Stomach (tissue), 9 donors: ENCODE data around the gene NUP62. TPM values are rescaled to one million over a fixed set of nuclear protein-coding genes. Genes with fewer than 3 reads are reported as not detected.

Experiments
- DNase-seq, 2 donors: peaks; one replicate each; pipeline versions ENCODE4 v3.0.0 to v3.0.0-alpha.2; 2013 to 2019
- H3K27ac ChIP-seq, 5 donors: fragments of 200-600 bp in 4 of 5; sonication (generic) in 4 of 5; one replicate each; pipeline ENCODE4 v1.5.1; 2013 to 2019; ENCODE audit warnings: mild to moderate bottlenecking in 1 of 5, moderate library complexity in 1 of 5
- H3K27me3 ChIP-seq, 3 donors: fragments of 200-600 bp; sonication (generic); one replicate each; pipeline ENCODE4 v1.5.1; 2017 to 2019; ENCODE audit warnings: mixed run types in 1 of 3
- H3K36me3 ChIP-seq, 4 donors: fragments of 200-600 bp; sonication (generic); 1 replicate in 3 of 4; 2 replicates in 1 of 4; pipeline ENCODE4 v1.5.1; 2016 to 2019
- H3K4me1 ChIP-seq, 4 donors: fragments of 200-600 bp; sonication (generic); one replicate each; pipeline ENCODE4 v1.5.1; 2016 to 2019
- H3K4me3 ChIP-seq, 4 donors: fragments of 200-600 bp; sonication (generic) in 3 of 4; one replicate each; pipeline ENCODE4 v1.5.1; 2016 to 2019; ENCODE audit warnings: mild to moderate bottlenecking in 1 of 4
- H3K9me3 ChIP-seq, 4 donors: fragments of 200-600 bp; sonication (generic); one replicate each; pipeline ENCODE4 v1.5.1; 2016 to 2019
- CTCF ChIP-seq, 7 experiments: fragments of 450-650 bp in 4 of 7; fragments of 200-600 bp in 3 of 7; sonication (generic) in 3 of 7; IDR thresholded peaks; one replicate each; pipeline ENCODE4 v1.5.1; 2016 to 2019; ENCODE audit warnings: antibody characterized with exemption in 7 of 7, control low read depth in 2 of 7, mild to moderate bottlenecking in 1 of 7
- EP300 ChIP-seq: sonication (generic); formaldehyde crosslinking; IDR thresholded peaks from one replicate; pipeline ENCODE4 v1.6.1; 2017; ENCODE audit warnings: antibody characterized with exemption
- POLR2A ChIP-seq, 4 donors: fragments of 450-650 bp; IDR thresholded peaks; one replicate each; pipeline ENCODE4 v1.6.1; 2016; ENCODE audit warnings: antibody characterized with exemption in 4 of 4, control low read depth in 2 of 4, mild to moderate bottlenecking in 1 of 4, moderate library complexity in 1 of 4
- POLR2AphosphoS5 ChIP-seq, 3 donors: sonication (generic); formaldehyde crosslinking; IDR thresholded peaks; one replicate each; pipeline ENCODE4 v1.6.1; 2016; ENCODE audit warnings: antibody characterized with exemption in 3 of 3
- WGBS, 5 donors: extraction: QIAGEN DNeasy Blood & Tissue Kit in 3 of 5; methylation state at CpG; one replicate each; pipeline versions ENCODE4 v1.1.5 to v1.1.7; 2013 to 2018; 5-methylcytosine and 5-hydroxymethylcytosine counted together
- intact Hi-C: fragments of 100-400 bp; cut with DNase I; formaldehyde crosslinking; loops from one replicate; pipeline ENCODE4 v1.15.1; 2023; ENCODE audit warnings: low total_unique reads
- polyA plus RNA-seq, 3 donors: library from polyadenylated mRNA; stranded (reverse); fragments of 200-250 nt; gene quantifications; one replicate each; pipeline ENCODE4 v1.2.3, GENCODE V29; 2013
- total RNA-seq, 5 donors: library from RNA; depleted of rRNA; stranded (reverse); fragments of >200 nt; gene quantifications; one replicate each; pipeline versions ENCODE4 v1.1.0 to v1.2.3, GENCODE V29; 2014 to 2016
- donor health status: healthy with polysubstance abuse.
- donor health status: Bipolar disorder and iron deficiency.
- donor health status: healthy.

The NUP62 gene
- total and polyA plus RNA-seq, 8 donors, result 5.3 to 58.0 (median 15.2) TPM

DNA sequence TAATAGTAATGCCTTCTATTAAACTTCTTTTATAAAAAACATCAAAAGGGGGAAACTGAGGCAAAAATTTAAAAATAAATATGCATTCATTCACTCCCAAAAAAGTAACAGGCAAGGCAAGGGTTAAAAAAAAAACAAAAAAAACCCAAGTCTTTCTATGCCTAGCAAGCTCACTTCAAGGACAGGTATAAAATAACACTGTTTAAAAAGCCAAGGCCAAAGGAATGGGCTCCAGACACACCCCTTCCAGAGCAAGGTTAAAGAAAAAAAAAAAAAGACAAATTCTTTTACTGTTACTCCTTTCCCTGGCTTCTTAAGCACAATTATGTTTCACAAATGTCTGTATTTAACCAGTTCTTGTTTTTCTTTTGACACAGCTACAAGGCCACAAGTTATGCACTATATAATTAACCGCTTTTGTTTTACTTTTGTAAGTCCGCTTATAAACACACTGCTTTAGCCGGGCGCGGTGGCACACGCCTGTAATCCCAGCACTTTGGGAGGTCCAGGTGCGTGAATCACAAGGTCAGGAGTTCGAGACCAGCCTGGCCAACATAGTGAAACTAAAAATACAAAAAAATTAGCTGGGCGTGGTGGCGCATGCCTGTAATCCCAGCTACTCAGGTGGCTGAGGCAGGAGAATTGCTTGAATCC, 28.1 kb upstream of the NUP62 start:
- H3K27ac ChIP-seq, result peak overlapping the region in 2 of 5 donors; percentile 7 to 34
- 39 to 55% (median 42%) methylated on average over 10 of the region's 10 CpGs for WGBS, 5 donors

DNA sequence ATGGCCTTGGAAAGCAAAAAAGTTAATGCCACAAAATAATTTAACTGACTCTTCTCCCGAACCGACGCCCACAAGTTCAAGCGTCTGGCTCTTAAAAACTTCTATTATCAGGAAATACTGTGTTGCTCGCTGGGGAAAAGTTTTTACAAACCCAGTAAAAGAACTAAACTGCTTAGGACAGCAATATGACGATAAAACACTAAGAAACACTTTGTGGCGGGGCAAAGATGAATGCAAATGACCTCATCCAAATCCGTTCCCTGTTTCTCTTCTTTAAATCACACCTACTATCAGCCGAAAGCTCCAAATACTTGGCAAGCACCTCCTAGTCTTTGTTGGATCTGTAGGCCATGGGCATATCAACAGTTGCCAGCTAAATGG, 26.8 kb upstream of the NUP62 start:
- no peaks in the 10 kb centered on the region for H3K36me3 ChIP-seq
- H3K27me3 ChIP-seq, result peaks cover 0 to 24% (median 0%) of the 10 kb centered on the region in 3 donors
- peaks cover 12 to 41% (median 27%) of the 10 kb centered on the region in 4 donors for H3K4me1 ChIP-seq
- WGBS, 5 donors, result 54 to 69% (median 62%) methylated on average over 9 of the region's 9 CpGs
- H3K9me3 ChIP-seq, result no peaks in the 10 kb centered on the region
- no peak for TF ChIP-seq POLR2A (IDR thresholded peaks at IDR 0.05)
- no peak for TF ChIP-seq POLR2AphosphoS5 (IDR thresholded peaks at IDR 0.05)
- TF ChIP-seq CTCF (IDR thresholded peaks at IDR 0.05), result no peak
- no peak for TF ChIP-seq EP300
- H3K4me3 ChIP-seq, result no peak overlapping the region
- DNase-seq, result no peak
- H3K27ac ChIP-seq, result peak overlapping the region in 3 of 5 donors; percentile 62 to 73 (median 70)
- intact Hi-C loops, result no loop called here

More for the DNA sequence above, 28.1 kb upstream of the NUP62 start:
- H3K4me1 ChIP-seq, result peaks cover 12 to 32% (median 23%) of the 10 kb centered on the region in 4 donors
- TF ChIP-seq POLR2AphosphoS5 (IDR thresholded peaks at IDR 0.05) (no peak), CTCF (IDR thresholded peaks at IDR 0.05) (no peak), POLR2A (IDR thresholded peaks at IDR 0.05) (no peak), EP300 (no peak)
- intact Hi-C loops, result no loop called here
- H3K9me3 ChIP-seq, result no peaks in the 10 kb centered on the region
- no peak overlapping the region for H3K4me3 ChIP-seq
- peaks cover 0 to 14% (median 0%) of the 10 kb centered on the region in 3 donors for H3K27me3 ChIP-seq
- DNase-seq, result no peak
- no peaks in the 10 kb centered on the region for H3K36me3 ChIP-seq

- 24 to 45% (median 37%) methylated on average over 11 of the region's 11 CpGs for WGBS, 5 donors
- H3K9me3 ChIP-seq, result no peaks in the 10 kb centered on the region
- peak overlapping the region; percentile 59 to 73 (median 62) for H3K27ac ChIP-seq
- no peak for TF ChIP-seq CTCF (IDR thresholded peaks at IDR 0.05)
- no peak for TF ChIP-seq EP300
- TF ChIP-seq POLR2A (IDR thresholded peaks at IDR 0.05), result no peak
- no peak for TF ChIP-seq POLR2AphosphoS5 (IDR thresholded peaks at IDR 0.05)
- peaks cover 0 to 27% (median 0%) of the 10 kb centered on the region in 3 donors for H3K27me3 ChIP-seq
- intact Hi-C loops, result no loop called here
- H3K4me1 ChIP-seq, result peaks cover 12 to 41% (median 27%) of the 10 kb centered on the region in 4 donors
- H3K4me3 ChIP-seq, result peak overlapping the region in 2 of 4 donors; percentile 23 to 26
- H3K36me3 ChIP-seq, result no peaks in the 10 kb centered on the region
- DNase-seq, result peak; percentile 59 to 69
Observed at GRCh38 chr19:49954933-49955332, 25.6 kb upstream of the NUP62 start.

DNA sequence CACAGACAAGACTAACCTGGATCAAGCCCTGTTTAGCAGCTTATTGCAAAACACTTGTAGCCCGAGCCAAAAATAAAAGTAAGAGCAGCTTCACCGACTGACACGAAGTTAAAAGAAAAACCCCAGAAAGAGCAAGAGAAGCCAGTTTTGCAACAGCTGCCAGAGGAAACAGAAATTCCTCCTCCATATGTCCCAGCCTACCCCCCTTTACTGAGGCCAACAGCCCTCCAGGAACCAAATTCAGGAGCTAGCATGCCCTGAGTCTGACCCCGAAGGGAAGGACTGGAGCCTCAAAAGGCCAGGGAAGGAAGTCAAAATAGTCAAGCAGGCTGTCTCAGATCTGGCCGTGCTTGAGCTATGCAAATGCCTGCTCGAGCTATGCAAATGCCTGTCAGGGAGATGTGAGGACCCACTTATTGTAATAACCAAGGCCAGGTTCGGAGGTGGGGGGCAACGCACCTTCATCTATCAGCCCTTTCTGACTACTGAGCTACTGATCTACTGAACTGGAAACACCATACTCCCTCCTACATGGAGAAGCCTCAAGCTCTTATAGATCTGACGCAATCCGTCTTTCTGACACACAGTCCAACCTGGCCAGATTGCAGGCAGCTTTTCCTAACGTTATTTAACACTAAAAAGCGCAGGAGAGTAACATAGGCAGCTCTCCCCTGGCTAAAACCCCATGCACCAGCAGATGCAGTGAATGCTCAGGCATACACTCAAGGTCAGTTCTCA, 25.0 kb upstream of the NUP62 start:
- Histone ChIP-seq H3K4me3 (peak overlapping the region in 1 of 4 donors; percentile 23), H3K9me3 (no peaks in the 10 kb centered on the region), H3K4me1 (peaks cover 12 to 41% (median 27%) of the 10 kb centered on the region in 4 donors), H3K27me3 (peaks cover 0 to 30% (median 0%) of the 10 kb centered on the region in 3 donors), H3K36me3 (no peaks in the 10 kb centered on the region), H3K27ac (peak overlapping the region; percentile 31 to 70 (median 60))
- 19 to 26% (median 22%) methylated on average over 12 of the region's 12 CpGs for WGBS, 5 donors
- intact Hi-C loops, result no loop called here
- TF ChIP-seq CTCF (IDR thresholded peaks at IDR 0.05), result no peak
- no peak for TF ChIP-seq POLR2A (IDR thresholded peaks at IDR 0.05)
- TF ChIP-seq EP300, result no peak
- TF ChIP-seq POLR2AphosphoS5 (IDR thresholded peaks at IDR 0.05), result no peak
- peak in 1 of 2 donors; percentile 67 for DNase-seq
